CD4-positive, CD25-positive, alpha-beta regulatory T cell (primary cell): Measurements from ENCODE around the gene ALG9. TPM values are rescaled to one million over a fixed set of nuclear protein-coding genes. Genes with fewer than 3 reads are reported as not detected.
A peak's percentile ranks its signal among the peaks of the same experiment; 100 is the strongest.

ENCODE experiments used
- ATAC-seq, 2 donors: fragments of 150-1000 bp; cut with Tn5 transposase; one replicate each; pipeline ENCODE4 v1.10.0; 2021; ENCODE audit warnings: low read depth in 2 of 2, moderate number of reproducible peaks in 2 of 2, moderate library complexity in 1 of 2
- DNase-seq, 3 donors: peaks; one replicate each; pipeline versions ENCODE4 v3.0.0 to v3.0.0-alpha.2; 2012 to 2022; ENCODE audit warnings: mixed read lengths in 1 of 3
- H3K27ac ChIP-seq: one replicate; pipeline ENCODE4 v1.7.0; 2013; ENCODE audit warnings: mild to moderate bottlenecking, low read length; ENCODE audit not compliant: insufficient read depth, poor library complexity, severe bottlenecking
- H3K27me3 ChIP-seq: one replicate; pipeline ENCODE4 v1.7.0; 2013; ENCODE audit warnings: low read length; ENCODE audit not compliant: control insufficient read depth, insufficient read depth
- H3K36me3 ChIP-seq: one replicate; pipeline ENCODE4 v1.7.0; 2013; ENCODE audit warnings: mild to moderate bottlenecking, low read length, moderate library complexity; ENCODE audit not compliant: control insufficient read depth, insufficient read depth
- H3K4me1 ChIP-seq: 2 replicates; pipeline ENCODE4 v1.7.0; 2013; ENCODE audit warnings: mild to moderate bottlenecking, low read length; ENCODE audit not compliant: insufficient read depth, control insufficient read depth, poor library complexity, severe bottlenecking
- H3K4me3 ChIP-seq: one replicate; pipeline ENCODE4 v1.7.0; 2013; ENCODE audit warnings: low read depth, mild to moderate bottlenecking, low read length, moderate library complexity
- H3K9me3 ChIP-seq, 2 experiments: 1 replicate in 1 of 2; 2 replicates in 1 of 2; pipeline ENCODE4 v1.7.0; 2013; ENCODE audit warnings: low read length in 2 of 2, mild to moderate bottlenecking in 1 of 2, moderate library complexity in 1 of 2; ENCODE audit not compliant: control insufficient read depth in 2 of 2
- H3K27ac Mint-ChIP-seq, 3 donors: one replicate each; pipeline ENCODE4 v1.8.0; 2020 to 2022; ENCODE audit warnings: mild to moderate bottlenecking in 3 of 3, mixed read lengths in 3 of 3, moderate library complexity in 2 of 3
- H3K27me3 Mint-ChIP-seq: one replicate; pipeline ENCODE4 v1.8.0; 2022; ENCODE audit warnings: mild to moderate bottlenecking, mixed read lengths
- H3K36me3 Mint-ChIP-seq: one replicate; pipeline ENCODE4 v1.8.0; 2020; ENCODE audit warnings: mixed read lengths
- H3K4me1 Mint-ChIP-seq, 4 donors: one replicate each; pipeline ENCODE4 v1.8.0; 2020 to 2022; ENCODE audit warnings: mixed read lengths in 4 of 4, mild to moderate bottlenecking in 1 of 4
- H3K4me3 Mint-ChIP-seq, 4 donors: one replicate each; pipeline ENCODE4 v1.8.0; 2020 to 2022; ENCODE audit warnings: mild to moderate bottlenecking in 4 of 4, mixed read lengths in 4 of 4, moderate library complexity in 3 of 4
- H3K9me3 Mint-ChIP-seq, 7 donors: one replicate each; pipeline ENCODE4 v1.8.0; 2020 to 2022; ENCODE audit warnings: mixed read lengths in 7 of 7, mild to moderate bottlenecking in 3 of 7, moderate library complexity in 2 of 7
- polyA plus RNA-seq, 4 donors: library from polyadenylated mRNA; unstranded; fragments of 300-500 nt; fragmentation: Illumina TruSeq; gene quantifications; one replicate each; pipeline ENCODE4 v1.2.3, GENCODE V29; 2021
- total RNA-seq: library from RNA; stranded (reverse); gene quantifications from one replicate; pipeline ENCODE4 v1.2.3, GENCODE V29; 2022

The ALG9 gene
- total and polyA plus RNA-seq, 5 donors from 2014 or later: 13.9 to 30.6 (median 16.8) TPM

- no peaks in the 10 kb centered on the region for H3K27me3 ChIP-seq
- DNase-seq (peak; percentile 69 to 75 (median 74)), ATAC-seq (peak; percentile 95 to 96)
- Mint-ChIP-seq H3K9me3 (no peaks in the 10 kb centered on the region), H3K27ac (peak within 1 kb of the TSS; percentile 86 to 96 (median 92)), H3K36me3 (peaks cover 28% of the 10 kb centered on the region), H3K4me1 (peaks cover 14 to 48% (median 40%) of the 10 kb centered on the region in 4 donors), H3K27me3 (no peaks in the 10 kb centered on the region), H3K4me3 (peak within 1 kb of the TSS; percentile 91 to 100 (median 94))
- H3K9me3 ChIP-seq: no peaks in the 10 kb centered on the region
- H3K4me1 ChIP-seq: peaks cover 36% of the 10 kb centered on the region
- H3K27ac ChIP-seq: peak within 1 kb of the TSS; percentile 70
- H3K4me3 ChIP-seq: peak within 1 kb of the TSS; percentile 96
- peaks cover 20% of the 10 kb centered on the region for H3K36me3 ChIP-seq
Measured at GRCh38 chr11:111765984-111766833, 105.2 kb downstream of the ALG9 start, which contains the start of gene PPP2R1B. PPP2R1B (minus strand) TSS chr11:111766389; CDS start chr11:111766361, 28 bp downstream.

- Histone ChIP-seq H3K36me3 (peaks cover 27% of the 10 kb centered on the region), H3K9me3 (no peaks in the 10 kb centered on the region), H3K27me3 (no peaks in the 10 kb centered on the region), H3K27ac (peak overlapping the region; percentile 70), H3K4me3 (peak overlapping the region; percentile 96), H3K4me1 (peaks cover 36% of the 10 kb centered on the region)
- Mint-ChIP-seq H3K36me3 (peaks cover 34% of the 10 kb centered on the region), H3K4me1 (peaks cover 14 to 50% (median 41%) of the 10 kb centered on the region in 4 donors), H3K4me3 (peak overlapping the region; percentile 91 to 100 (median 94)), H3K9me3 (no peaks in the 10 kb centered on the region), H3K27me3 (no peaks in the 10 kb centered on the region), H3K27ac (peak overlapping the region; percentile 2 to 92 (median 86))
- ATAC-seq: no peak
- peak in 2 of 3 donors; percentile 5 to 22 for DNase-seq
Measured at GRCh38 chr11:111765320-111765983, 105.9 kb downstream of the ALG9 start.

- peaks cover 39% of the 10 kb centered on the region for H3K36me3 Mint-ChIP-seq
- peak overlapping the region; percentile 70 for H3K27ac ChIP-seq
- no peaks in the 10 kb centered on the region for H3K27me3 Mint-ChIP-seq
- ATAC-seq (no peak), DNase-seq (no peak)
- H3K9me3 Mint-ChIP-seq: no peaks in the 10 kb centered on the region
- H3K36me3 ChIP-seq: peaks cover 36% of the 10 kb centered on the region
- H3K4me1 ChIP-seq: peaks cover 36% of the 10 kb centered on the region
- peak overlapping the region; percentile 91 to 100 (median 94) for H3K4me3 Mint-ChIP-seq
- H3K9me3 ChIP-seq: no peaks in the 10 kb centered on the region
- peak overlapping the region; percentile 96 for H3K4me3 ChIP-seq
- no peaks in the 10 kb centered on the region for H3K27me3 ChIP-seq
- H3K27ac Mint-ChIP-seq: peak overlapping the region in 1 of 3 donors; percentile 86
- peaks cover 14 to 50% (median 42%) of the 10 kb centered on the region in 4 donors for H3K4me1 Mint-ChIP-seq
Measured at GRCh38 chr11:111764621-111765020, 106.8 kb downstream of the ALG9 start.

GRCh38 chr11:111762981-111763643, 108.3 kb downstream of the ALG9 start:
- Mint-ChIP-seq H3K36me3 (peaks cover 49% of the 10 kb centered on the region), H3K27ac (peak overlapping the region in 2 of 3 donors; percentile 2 to 18), H3K4me1 (peaks cover 14 to 59% (median 46%) of the 10 kb centered on the region in 4 donors), H3K27me3 (no peaks in the 10 kb centered on the region), H3K9me3 (no peaks in the 10 kb centered on the region), H3K4me3 (peak overlapping the region in 3 of 4 donors; percentile 42 to 91 (median 52))
- Histone ChIP-seq H3K27ac (no peak overlapping the region), H3K4me1 (peaks cover 36% of the 10 kb centered on the region), H3K9me3 (no peaks in the 10 kb centered on the region), H3K27me3 (no peaks in the 10 kb centered on the region), H3K36me3 (peaks cover 50% of the 10 kb centered on the region), H3K4me3 (peak overlapping the region; percentile 14)
- DNase-seq (no peak), ATAC-seq (no peak)

GRCh38 chr11:111762526-111762925, 108.9 kb downstream of the ALG9 start:
- H3K27ac ChIP-seq: no peak overlapping the region
- Mint-ChIP-seq H3K36me3 (peaks cover 54% of the 10 kb centered on the region), H3K4me1 (peaks cover 17 to 60% (median 49%) of the 10 kb centered on the region in 4 donors), H3K9me3 (no peaks in the 10 kb centered on the region), H3K4me3 (peak overlapping the region in 1 of 4 donors; percentile 91), H3K27me3 (no peaks in the 10 kb centered on the region), H3K27ac (peak overlapping the region in 2 of 3 donors; percentile 2 to 18)
- no peak for ATAC-seq
- no peaks in the 10 kb centered on the region for H3K9me3 ChIP-seq
- H3K4me1 ChIP-seq: peaks cover 36% of the 10 kb centered on the region
- H3K4me3 ChIP-seq: no peak overlapping the region
- peaks cover 54% of the 10 kb centered on the region for H3K36me3 ChIP-seq
- DNase-seq: no peak
- no peaks in the 10 kb centered on the region for H3K27me3 ChIP-seq

- peaks cover 29% of the 10 kb centered on the region for H3K4me1 ChIP-seq
- no peaks in the 10 kb centered on the region for H3K27me3 Mint-ChIP-seq
- H3K4me3 Mint-ChIP-seq: no peak overlapping the region
- no peak overlapping the region for H3K27ac ChIP-seq
- H3K36me3 ChIP-seq: peaks cover 63% of the 10 kb centered on the region
- ATAC-seq (no peak), DNase-seq (no peak)
- H3K36me3 Mint-ChIP-seq: peaks cover 58% of the 10 kb centered on the region
- no peaks in the 10 kb centered on the region for H3K9me3 ChIP-seq
- no peak overlapping the region for H3K27ac Mint-ChIP-seq
- H3K4me1 Mint-ChIP-seq: peaks cover 22 to 52% (median 43%) of the 10 kb centered on the region in 4 donors
- no peak overlapping the region for H3K4me3 ChIP-seq
- H3K27me3 ChIP-seq: no peaks in the 10 kb centered on the region
- H3K9me3 Mint-ChIP-seq: no peaks in the 10 kb centered on the region
Measured at GRCh38 chr11:111761036-111761435, 110.3 kb downstream of the ALG9 start.

GRCh38 chr11:111759778-111760407, 111.5 kb downstream of the ALG9 start:
- no peak overlapping the region for H3K27ac ChIP-seq
- H3K36me3 Mint-ChIP-seq: peaks cover 58% of the 10 kb centered on the region

More at GRCh38 chr11:111759778-111760407, 111.5 kb downstream of the ALG9 start:
- Histone ChIP-seq H3K9me3 (no peaks in the 10 kb centered on the region), H3K4me1 (peaks cover 21% of the 10 kb centered on the region), H3K36me3 (peaks cover 68% of the 10 kb centered on the region), H3K4me3 (no peak overlapping the region), H3K27me3 (no peaks in the 10 kb centered on the region)
- ATAC-seq (no peak), DNase-seq (no peak)
- H3K27ac Mint-ChIP-seq: no peak overlapping the region
- H3K27me3 Mint-ChIP-seq: no peaks in the 10 kb centered on the region
- no peak overlapping the region for H3K4me3 Mint-ChIP-seq
- peaks cover 16 to 45% (median 37%) of the 10 kb centered on the region in 4 donors for H3K4me1 Mint-ChIP-seq
- no peaks in the 10 kb centered on the region for H3K9me3 Mint-ChIP-seq
